ENCODE results near the gene WDR7. TPM values are rescaled to one million over a fixed set of nuclear protein-coding genes. Genes with fewer than 3 reads are reported as not detected.

Gene WDR7
- polyA plus RNA-seq, 5 donors, result 10.4 to 14.2 (median 12.1) TPM

DNA sequence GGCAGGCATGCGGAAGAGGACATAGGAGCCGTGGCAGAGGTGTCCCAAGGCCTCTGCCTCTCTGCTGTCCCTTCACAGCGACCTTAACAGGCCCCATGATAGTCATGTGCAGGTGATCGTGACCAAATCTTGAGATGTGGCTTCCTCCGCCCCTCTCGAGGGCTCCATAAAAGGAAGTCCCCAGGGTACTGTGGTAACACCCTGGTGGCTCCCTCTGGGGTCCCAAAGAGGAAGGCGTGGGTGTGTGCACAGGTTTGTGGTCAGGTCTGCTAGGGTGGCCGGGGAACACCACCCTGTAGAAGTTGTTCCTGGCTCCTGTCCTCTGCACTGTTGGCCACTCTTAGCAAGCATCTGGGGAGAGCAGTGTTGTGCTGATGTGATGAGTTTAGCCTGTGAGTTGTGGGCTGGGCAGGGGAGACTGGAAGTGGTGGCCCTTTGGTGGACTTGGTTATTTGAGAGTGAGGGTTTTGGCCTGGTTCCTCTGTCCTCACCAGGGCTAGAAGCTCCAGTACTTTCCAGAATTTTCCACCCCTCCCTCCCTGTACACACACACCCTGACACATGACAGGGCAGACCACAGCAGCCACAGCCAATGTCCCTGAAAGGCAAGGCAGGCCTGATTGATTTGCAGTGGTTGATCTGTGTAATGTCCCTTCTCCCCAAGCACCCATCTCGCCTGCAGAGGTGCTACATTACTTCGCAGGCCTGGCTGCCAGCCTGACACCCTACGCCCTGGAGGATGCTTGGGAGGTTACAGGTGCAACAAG, 426.8 kb downstream of the WDR7 start:
- no peak for DNase-seq

DNA sequence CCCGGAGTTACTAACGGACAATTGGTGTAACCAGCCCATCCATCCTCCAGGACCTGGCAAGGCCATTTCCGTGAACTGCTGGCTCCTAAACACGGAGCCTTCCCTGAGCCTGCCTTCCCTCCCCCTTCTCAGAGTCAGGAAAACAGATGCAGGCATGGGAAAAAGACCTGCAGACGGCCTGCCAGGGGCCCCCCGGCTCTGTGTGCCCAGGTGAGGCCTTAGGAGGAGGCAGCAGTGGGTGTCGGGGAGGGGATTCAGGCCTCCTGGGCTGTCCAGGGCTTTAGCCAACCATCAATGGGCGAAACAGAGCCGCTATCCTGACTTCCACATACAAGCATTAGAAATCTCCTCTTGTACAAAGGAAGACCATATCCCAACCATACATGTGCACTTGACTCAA, 427.5 kb downstream of the WDR7 start:
- DNase-seq, result no peak

GRCh38 chr18:57080479-57080878, 429.3 kb downstream of the WDR7 start:
- no peak for DNase-seq

DNA sequence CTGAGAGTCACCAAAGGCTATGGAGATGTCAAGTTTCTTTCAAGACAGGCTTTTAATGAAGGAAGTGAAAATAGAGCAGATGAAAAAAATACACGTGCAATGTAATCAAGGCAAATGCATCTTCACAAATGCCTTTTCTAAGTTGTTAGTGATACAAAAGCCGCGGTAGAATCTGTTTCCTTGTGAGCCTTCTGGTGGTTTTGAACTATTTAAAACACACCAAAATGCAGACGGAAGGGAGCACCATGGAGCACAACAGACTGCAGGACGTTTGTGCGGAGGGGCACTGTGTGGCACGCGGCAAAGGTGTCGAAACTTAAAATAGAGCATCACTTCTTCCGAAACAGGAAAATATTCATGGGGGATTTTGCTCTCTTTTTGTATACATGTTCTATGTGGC, 430.7 kb downstream of the WDR7 start:
- DNase-seq, result no peak

- no peak for DNase-seq
These were observed 432.3 kb downstream of the WDR7 start for GRCh38 chr18:57083485-57083884.

DNA sequence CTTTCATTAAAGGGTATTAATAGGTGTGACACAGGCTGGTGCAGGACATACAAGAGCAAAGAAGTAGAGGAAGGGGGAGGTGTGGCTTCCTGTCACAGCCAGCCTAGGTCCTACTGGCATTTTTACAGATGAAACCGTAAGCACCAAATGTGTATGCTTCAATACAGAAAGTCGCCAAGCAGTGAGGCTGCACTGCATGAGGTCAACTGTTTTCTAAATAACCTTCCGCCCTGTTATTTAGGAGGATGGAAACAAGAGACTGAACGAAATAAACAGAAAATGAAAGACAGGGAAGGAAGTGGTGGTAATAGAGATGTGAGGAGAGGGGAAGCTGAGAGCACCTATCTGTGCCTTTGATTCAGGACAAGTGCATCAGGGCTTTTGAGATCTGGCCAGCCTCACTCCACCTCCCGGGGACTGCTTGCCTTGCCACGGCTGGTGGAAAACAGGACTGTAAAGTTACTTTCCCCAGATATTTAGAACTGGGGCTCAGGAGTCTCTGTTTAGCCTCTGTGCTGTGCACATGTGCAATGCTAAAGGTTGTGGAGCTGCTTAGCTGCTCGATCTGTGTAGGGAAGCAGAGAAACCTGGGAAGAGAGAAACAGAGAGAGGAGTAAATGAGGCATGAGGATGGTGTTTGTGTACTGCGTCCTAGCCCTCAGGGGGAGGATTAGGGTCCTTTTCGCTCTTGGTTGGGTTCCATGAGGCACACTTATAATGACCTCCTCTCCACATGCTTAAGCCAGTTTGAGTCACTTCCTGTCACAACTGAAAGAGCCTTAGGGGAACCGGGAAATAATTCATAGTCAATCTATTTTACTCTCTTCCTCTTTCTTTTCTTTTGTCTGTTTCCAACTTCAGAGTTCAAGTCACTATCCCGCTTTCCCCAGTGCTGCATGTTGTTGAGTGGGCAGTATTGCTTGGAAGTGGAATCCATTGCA, 433.4 kb downstream of the WDR7 start:
- DNase-seq, result no peak

DNA sequence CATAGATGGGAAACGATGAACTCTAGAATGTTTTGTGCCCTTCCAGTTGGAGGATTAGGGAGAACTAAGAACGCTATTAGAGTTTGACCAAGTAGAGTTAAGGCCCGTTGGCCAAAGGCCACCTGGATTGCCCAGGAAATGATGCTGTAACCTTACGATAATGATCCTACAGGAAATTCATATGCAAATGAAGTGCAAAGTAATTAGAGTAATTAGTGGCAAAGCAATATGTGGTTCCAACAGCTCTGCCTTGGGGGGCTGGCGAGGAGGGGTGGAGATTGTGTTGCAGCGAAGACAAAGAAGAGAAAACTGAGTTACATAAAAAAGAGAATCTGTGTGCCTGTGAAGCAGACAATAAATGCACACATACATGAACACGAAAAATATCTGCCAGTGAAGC, 434.2 kb downstream of the WDR7 start:
- no peak for DNase-seq

DNA sequence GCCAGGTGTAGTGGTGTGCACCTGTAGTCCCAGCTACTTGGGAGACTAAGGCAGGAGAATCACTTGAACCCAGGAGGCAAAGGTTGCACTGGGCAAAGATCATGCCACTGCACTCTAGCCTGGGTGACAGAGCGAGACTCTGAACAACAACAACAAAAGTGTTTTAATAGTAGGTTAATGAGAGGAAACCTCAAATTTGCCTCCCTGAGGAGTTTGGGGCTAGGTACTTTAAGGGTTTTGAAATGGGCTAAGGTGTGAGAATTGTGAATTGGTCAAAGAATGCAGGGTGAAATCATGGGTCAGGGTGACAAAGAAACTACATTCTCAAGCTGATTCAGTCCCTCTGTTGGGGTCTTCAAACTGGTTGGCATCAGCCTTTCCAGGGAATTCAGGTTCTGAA, 435.0 kb downstream of the WDR7 start:
- no peak for DNase-seq

Other genes with a start within 250 kb of the WDR7 start
- gene TXNL1, start 12.8 kb upstream of the WDR7 start, polyA plus RNA-seq (ENCODE audit: insufficient read depth in 1 of 5, insufficient read length in 5 of 5, low replicate concordance in 1 of 5), result 100 to 1,000 TPM in 4 of 5 donors, 10 to 100 TPM in 1; 99.7 to 125 (median 115) TPM